ENCODE measurements around the gene OR10J5.
"Not testable (repeated sequence)": the region's sequence is repeated elsewhere in the genome, so short reads cannot be mapped to it uniquely, and the experiment has no call there.

OR10J5 gene, protein sequence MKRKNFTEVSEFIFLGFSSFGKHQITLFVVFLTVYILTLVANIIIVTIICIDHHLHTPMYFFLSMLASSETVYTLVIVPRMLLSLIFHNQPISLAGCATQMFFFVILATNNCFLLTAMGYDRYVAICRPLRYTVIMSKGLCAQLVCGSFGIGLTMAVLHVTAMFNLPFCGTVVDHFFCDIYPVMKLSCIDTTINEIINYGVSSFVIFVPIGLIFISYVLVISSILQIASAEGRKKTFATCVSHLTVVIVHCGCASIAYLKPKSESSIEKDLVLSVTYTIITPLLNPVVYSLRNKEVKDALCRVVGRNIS

DNA sequence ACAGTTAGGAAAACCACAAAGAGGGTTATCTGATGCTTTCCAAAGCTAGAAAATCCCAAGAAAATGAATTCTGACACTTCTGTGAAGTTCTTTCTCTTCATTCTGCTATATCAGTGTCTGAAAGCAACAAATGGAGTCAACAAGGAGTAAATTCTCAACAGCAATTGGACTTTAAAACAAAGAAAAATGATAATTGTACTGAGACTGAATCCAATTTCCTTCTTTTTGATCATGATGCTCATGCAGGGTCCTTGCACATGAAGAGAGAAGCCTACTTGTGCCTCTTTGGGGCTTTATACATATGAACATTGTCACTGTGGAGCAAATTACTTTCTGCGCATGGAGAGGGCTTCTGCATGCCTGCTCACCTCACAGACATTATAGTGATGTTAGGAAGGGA is at the start of gene OR10J5:
Gene OR10J5 (minus strand): TSS at position 101 of the 400 bp plus-strand sequence. CDS start 0 bp downstream, at position 101.
- DNase-seq = no peak

DNA sequence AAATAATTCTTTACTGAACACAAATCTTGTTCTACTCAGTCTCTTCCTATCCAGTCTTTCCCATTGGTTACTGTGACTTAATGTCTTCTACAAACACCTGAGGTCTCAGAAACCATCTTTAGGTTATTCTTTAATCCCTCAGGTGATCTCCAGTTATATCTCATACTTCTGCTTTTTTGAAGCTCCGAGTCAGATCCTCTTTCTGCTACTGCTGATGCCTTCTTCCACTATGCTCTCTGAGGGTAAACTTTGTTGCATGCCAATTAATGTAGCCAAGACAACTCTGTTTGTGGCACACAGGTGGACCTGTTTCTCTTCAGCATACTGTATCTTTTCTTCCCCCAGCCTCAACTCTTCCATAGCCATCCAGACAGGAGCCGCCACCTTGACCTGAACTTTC is 48.7 kb upstream of the OR10J5 start:
- DNase-seq = no peak

DNA sequence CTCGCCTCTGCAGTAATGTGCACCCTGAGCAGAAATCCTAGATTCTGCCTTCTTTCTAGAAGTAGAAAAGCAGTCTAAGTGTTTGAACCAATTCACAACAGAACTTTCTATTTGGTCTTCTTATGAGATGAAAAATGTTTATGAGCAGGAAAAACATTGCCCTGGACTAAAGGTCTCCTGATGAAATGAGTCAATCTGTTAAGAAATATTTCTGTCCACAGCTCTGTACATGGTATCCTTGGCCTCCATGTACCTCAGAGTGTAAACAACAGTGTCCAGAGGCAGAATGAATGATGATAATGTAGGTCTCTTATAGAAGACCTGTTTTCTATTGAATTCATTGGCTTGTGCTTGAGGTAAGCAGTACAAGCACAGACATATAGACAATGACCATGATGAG is 45.6 kb upstream of the OR10J5 start:
- DNase-seq = no peak

DNA sequence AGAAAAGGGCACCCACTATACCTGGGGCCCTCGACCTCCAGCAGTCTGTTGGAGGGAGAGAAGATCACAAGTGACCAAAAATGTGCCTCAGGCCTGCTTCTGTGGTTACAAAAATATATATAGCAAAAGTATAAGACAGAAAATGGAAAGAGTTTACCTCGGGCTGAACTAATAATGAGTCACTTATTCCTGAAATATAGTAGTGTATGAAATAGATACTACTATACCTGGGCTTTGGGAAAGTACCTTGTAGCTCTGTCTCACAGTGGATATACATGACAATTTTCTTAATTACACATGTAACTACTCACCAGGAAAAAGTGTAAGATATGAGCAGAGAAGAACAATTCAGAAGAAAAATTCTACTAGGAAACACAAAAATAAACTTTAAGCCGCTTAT is 44.5 kb upstream of the OR10J5 start:
- no peak for DNase-seq

DNA sequence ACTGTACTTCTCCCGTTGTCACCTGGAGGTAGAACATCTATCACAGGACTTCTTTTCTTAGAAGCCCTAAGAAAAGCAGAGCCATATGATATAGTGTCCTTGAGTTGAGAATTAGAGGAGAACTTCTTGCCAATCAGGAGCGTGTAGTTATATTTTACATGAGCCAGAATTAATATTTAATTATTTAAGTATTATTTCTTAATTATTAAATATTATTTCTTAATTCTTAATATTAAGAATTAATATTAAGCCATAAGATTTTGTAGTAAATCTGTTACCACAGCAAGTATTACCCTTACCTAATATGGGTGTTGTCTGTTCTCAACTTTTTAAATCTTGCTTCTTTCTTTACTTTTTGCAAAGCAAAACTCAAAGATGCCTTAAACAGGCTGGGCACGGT is 41.6 kb upstream of the OR10J5 start:
- no peak for DNase-seq

DNA sequence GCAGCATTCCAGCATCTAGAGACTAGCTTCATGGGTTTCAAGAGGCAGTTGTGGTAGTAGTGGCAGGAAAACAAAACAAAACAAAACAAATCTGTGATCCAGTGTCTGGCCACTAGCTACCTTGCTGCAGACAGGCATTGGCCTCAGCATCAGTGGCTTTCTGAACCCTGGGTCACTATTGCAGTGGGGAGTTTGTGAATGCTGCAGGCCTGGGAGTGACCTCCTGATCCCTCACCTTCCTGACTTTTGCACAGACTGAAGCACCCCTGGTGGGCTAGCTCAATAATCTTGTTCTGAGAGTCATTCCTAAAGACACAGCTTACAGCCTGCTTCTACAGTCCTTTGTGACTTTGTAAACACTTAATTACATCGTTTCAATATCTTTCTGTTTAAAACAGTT is 26.9 kb upstream of the OR10J5 start:
- no peak for DNase-seq

DNA sequence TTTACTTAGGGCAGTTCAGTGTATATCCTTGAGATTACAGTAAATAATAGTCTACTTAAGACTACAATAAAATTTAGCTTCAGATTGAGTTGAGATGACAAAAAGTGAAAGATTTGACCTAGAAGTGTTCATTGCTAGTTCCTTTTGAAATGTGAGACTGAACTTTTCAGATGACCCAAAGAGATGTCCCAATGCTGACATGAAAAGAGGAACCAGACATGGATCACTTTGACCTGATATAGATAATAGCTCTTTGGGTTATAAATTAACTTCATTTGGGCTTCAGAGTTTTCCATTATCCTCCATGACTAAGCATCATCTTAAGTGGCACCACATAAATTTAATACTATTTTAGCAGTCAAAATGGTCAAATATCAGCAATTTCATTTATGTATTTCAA is 25.7 kb upstream of the OR10J5 start:
- DNase-seq = no peak

DNA sequence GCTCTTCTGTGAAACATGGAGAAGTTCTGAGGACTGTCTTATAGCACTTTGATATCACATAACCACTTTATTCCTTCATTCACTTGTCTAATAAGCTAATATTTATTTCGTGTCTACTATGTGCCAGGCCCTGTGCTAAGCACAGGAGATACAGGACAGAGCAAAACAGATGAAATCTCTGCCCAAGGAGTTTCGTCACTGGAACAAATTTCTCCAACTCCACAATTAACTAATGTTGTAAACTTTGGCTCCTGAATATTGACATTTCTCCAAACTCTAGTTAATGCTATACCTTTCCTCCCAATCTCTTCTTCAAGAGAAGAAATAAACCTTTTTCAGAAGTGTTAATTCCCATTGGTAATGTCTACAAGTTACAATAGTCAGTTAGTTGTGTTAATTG is 24.8 kb upstream of the OR10J5 start:
- DNase-seq = no peak

DNA sequence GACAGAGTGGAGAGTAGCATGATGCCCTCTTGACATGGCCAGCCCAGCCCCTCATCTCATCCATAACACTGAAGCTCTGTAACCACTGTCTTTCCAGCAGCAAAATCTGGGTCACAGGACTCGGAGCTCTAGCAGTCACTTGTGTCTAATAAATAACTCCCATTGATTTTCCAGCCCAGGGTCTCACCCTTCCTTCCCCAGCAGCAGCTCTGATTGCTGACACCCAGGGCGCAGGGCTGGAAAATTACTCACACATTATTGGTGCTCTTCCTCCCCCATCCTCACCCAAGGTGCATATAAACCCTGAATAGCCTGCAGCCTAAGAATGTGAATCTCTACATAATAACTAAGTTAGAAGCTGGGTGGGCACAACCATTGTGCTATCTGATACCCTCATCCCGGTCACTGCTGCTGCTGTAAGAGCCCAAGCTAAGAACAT is 21.1 kb upstream of the OR10J5 start:
- DNase-seq = no peak

DNA sequence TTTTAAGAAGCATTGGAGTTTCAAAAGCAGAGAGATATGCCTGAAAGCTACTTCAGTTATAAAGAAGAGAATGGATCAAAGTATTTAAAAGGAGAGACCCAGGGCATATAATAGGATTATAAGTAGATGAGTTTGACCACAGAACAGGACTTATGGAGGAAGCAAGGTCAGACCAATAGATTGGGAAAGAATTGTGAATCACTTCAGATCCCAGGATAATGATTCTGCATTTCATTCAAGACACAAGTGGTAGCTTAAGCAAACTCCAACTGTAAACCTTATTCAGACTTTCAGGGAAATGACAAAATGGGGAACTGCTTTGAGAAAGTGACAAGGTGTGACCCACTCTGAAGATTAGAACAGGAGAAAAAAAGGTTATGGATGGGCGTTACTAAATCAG is 18.9 kb upstream of the OR10J5 start:
- DNase-seq = no peak

DNA sequence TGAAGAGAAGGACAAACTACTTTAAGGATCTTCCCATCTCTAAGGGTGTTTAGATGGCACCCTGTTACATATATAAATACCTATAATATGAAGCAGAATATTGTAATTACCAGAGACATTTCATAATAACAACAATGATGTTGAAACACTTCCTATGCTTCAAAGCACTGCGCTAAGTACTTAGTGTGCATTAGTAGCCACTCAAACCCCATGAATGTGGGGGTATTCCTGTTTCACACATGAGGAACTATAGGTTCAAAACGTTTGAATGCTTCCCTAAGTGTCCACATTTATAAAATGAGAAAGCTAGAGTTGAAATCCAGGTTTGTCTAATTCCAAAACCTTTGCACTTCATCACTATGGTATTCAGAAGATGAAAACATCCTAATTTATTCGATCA is 18.5 kb upstream of the OR10J5 start:
- no peak for DNase-seq

DNA sequence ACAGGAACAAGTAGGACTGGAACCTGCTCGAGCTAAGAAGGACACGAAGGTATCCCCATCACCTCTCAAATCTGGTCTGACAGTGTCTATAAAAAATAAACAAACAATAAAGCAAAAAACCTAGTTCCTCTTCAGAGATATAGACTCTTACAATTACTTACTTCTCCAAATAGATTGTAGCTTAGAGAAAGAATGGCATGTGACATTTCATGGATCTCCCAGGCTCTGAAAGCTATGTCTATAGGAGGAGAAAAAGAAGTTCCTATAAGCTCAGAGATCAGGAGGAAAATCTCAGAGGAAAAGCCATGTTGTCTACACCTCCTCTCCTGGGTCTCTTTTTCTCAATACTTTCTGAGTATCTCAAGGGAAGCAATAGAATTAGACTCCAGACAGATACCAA is 12.3 kb upstream of the OR10J5 start:
- DNase-seq = no peak

DNA sequence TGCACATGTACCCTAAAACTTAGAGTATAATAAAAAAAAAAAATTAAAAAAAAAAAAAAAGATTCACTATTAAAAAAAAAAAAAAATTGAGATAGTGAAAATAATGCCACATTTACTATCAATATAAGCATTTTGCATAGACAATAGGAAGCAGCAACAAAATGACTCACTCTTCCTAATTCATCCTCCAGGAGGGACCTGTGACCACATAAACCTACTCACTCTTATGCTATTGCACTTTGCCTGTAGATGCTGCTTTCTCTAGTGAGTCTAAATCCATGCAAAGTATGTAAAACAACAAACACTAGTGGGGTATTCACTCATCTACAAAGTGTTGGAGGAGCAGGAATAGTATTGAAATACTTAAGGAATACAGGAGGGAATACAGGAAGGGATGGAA is 2.9 kb downstream of the OR10J5 start:
- DNase-seq = no peak

DNA sequence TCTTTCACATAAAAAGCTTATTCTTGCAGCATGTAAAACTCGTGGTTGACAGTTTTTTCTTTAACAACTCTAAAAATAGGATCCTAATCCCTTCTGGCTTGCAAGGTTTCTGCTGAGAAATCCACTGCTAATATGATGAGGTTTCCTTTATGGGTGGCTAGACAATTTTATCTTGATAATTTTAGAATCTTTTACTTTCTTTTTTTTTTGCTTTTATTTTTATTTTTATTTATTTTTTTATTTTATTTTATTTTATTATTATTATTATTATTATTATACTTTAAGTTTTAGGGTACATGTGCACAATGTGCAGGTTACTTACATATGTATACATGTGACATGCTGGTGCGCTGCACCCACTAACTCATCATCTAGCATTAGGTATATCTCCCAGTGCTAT is 11.0 kb downstream of the OR10J5 start:
- not testable (repeated sequence) for DNase-seq

DNA sequence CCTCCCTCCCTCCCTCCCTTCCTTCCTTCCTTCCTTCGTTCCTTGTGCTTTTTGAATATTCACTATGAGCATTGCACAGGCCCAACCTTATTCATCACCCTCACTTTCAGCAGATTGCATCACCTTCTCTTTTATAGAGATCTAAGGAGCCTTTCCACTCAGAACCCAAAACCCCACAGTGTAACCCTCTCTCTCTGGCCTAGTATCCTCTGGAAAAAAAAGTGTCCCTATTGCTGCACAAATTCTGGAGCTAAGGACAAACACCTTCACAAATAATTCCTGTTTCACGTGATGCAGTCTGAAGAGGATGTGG is 25.6 kb downstream of the OR10J5 start:
- DNase-seq = no peak

DNA sequence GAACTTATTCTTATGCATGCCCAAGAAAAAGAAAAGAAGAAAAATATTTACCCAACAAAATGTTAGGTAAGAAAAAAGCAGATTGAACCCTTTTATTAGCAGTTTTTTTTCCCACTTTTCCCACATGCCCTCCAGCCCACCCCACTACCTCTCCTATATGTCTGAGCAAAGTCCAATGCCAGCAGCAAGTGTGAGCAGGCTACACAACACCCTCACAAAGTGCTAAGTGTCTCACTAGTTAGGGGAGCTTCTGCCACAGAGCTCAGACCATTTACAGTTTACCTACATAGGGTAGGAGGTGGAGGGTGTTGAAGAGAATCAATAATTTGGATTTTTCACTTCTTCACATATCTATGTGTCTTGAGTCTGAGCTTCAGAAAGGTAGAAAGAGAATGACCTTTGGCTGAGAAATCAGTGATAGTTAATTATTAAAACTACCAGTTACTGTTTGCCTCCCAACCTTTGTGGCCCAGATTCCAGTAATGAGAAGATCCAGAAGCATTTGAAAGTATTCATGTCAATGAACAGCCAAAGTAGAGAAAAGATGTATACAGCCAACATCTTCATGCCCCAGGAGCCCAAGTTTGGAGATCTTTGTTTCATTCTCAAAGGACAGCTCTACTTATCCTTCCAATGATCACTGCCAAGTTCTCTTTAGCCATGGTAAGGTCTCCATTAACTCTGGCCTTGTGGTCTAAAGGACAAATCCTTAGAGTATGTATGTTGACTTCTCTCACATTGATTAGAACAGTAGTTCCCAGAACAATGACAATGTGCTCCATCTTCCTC is 26.2 kb downstream of the OR10J5 start:
- DNase-seq = no peak

DNA sequence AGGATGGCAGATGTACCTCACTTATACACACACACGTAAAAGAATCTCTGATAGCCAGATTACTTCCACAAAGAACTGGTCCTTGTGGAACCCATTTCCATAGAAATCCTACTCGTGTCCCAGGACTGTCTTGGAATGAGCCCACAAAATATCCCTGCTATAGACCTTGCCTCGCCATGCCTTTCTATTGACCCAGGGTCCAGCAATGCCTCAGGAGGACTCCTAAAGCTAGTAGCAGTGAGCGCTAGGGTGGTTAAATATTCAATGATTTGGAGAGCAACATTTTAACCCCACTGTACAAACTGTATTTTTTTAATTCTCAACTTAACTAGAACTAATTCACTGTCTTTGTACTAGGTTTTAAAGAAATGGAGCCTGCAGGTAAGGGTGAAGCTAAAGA is 26.9 kb downstream of the OR10J5 start:
- DNase-seq = no peak

DNA sequence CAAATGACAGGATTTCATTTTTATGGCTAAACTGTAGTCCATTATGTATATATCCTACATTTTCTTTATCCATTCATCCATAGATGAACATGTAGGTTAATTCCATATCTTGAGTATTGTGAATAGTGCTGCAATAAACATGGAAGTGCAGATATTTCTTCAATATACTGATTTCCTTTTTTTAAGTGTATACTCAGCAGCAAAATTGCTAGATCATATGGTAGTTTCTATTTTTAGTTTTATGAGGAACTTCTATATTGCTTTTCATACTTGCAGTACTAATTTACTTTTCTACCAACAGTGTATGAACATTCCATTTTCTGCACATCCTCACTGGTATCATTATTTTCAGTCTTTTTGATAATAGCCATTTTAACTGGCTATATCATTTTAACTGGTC is 30.1 kb downstream of the OR10J5 start:
- no peak for DNase-seq

DNA sequence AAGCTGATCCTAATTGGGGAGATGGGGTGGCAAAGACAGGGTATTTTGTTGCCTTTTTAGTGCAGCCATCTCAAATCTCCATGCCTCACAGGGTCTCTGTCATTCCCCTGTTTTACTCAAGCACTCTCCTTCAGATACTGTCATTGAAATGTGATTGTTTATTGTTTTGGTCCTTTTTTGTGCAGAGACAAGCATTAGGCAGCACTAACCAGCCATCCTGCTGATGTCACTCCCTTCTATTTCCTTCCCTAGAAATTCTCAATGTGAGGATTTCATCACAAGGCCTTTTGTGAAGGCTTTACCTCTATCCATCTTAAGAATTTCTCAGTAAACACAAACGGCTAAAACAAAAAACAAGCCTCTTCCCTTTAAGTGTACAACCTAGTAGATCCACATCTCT is 34.7 kb downstream of the OR10J5 start:
- DNase-seq = no peak

DNA sequence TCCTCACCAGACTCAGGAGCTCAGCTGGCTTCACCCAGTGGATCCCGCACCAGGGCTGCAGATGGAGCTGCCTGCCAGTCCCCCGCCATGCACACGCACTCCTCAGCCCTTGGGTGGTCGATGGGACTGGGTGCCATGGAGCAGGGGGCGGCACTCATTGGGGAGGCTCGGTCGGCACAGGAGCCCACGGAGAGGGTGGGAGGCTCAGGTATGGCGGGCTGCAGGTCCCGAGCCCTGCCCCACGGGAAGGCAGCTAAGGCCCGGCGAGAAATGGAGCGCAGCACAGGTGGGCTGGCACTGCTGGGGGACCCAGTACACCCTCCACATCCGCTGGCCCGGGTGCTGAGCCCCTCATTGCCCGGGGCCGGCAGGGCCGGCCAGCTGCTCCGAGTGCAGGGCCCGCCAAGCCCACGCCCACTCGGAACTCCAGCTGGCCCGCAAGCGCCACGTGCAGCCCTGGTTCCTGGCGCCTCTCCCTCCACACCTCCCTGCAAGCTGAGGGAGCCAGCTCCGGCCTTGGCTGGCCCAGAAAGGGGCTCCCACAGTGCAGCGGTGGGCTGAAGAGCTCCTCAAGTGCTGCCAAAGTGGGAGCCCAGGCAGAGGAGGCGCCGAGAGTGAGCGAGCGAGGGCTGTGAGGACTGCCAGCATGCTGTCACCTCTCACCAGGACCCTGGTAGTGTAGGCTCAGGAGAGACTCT is 41.1 kb downstream of the OR10J5 start:
- not testable (repeated sequence) for DNase-seq

DNA sequence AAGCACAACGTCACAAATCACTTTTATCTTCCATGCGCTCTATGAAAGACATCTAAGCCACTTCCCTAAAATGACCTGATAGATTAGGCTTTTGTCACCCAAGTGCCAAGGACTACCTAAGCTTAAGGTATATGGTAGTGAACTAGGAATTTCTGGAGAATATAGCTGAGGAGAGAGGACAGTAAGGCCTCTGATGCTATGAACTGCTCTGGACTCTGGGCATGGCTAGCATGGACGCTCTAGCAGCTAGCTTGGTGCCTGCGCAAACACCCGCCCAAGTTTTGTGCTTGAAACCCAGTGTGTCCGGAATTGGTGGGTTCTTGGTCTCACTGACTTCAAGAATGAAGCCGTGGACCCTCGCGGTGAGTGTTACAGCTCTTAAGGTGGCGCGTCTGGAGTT is 42.5 kb downstream of the OR10J5 start:
- DNase-seq = no peak

DNA sequence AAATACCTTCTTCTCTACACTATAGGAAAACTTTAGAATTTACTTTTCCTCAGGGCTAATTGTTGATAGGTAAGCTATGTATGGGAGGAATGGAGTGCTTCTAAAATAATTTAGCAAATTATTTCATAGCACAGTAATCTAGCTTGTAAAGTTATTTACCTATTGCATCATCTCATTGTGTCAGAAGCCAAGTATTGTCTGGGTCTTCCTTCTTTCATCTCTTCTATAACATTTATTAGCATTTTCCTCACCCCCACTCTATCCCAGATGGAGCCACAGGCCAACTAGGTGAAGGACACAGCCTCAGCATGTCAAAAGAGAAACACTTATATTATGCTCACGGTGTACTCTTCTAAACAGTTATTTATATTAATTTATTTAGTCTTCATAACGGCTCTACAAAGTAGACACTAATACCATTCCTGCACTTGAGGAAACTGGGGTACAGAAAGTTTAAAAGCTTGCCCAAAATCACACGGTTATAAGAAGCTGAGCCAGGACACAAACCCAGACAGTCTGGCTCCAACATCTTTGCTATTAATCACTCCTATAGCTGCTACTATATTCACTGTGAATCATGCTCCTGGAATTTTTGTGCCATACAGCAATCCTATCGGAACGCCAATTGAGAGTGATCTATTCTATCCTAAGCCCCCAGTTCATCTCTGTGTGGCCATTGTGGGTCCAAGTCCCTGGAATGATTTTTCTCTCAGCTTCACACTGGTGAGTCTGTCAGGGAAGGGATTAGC is 43.1 kb downstream of the OR10J5 start:
- DNase-seq = no peak

Measured in nucleus accumbens (tissue), 56 donors.